ENCODE data around the gene ZFP36. TPM values are rescaled to one million over a fixed set of nuclear protein-coding genes. Genes with fewer than 3 reads are reported as not detected.
A peak's percentile ranks its signal among the peaks of the same experiment; 100 is the strongest.

The ZFP36 gene
- total RNA-seq, 2 donors from 2014 or later = 16.1 to 23.4 TPM

- peak overlapping the region; percentile 98 for H3K4me3 ChIP-seq (ENCODE audit: low read length)
- H3K36me3 ChIP-seq (ENCODE audit: control insufficient read depth, insufficient read depth, low read length) = peaks cover 39% of the 10 kb centered on the region
- 21 to 36% methylated on average over 8 to 18 of the region's 18 CpGs for WGBS, 2 experiments (ENCODE audit: insufficient coverage in 1 of 2, insufficient read length in 1 of 2)
- Mint-ChIP-seq H3K27ac (peak overlapping the region; percentile 94), H3K4me3 (peak overlapping the region; percentile 91), H3K27me3 (ENCODE audit: insufficient read depth) (no peaks in the 10 kb centered on the region), H3K9me3 (no peaks in the 10 kb centered on the region), H3K36me3 (ENCODE audit: low read depth) (peaks cover 38% of the 10 kb centered on the region), H3K4me1 (peaks cover 26% of the 10 kb centered on the region)
- TF ChIP-seq CTCF (conservative IDR thresholded peaks at IDR 0.05) = no peak
- peaks cover 6% of the 10 kb centered on the region for H3K4me1 ChIP-seq (ENCODE audit: control insufficient read depth, insufficient read depth, low read length)
- H3K27me3 ChIP-seq (ENCODE audit: control insufficient read depth, insufficient read depth, low read length, poor library complexity, severe bottlenecking) = no peaks in the 10 kb centered on the region
- H3K27ac ChIP-seq (ENCODE audit: low read depth, low read length) = peak overlapping the region; percentile 94
- peak; percentile 80 for DNase-seq
- H3K9ac ChIP-seq (ENCODE audit: extremely low read depth, low read length, poor library complexity, severe bottlenecking) = peak overlapping the region; percentile 98
- H3K9me3 ChIP-seq (ENCODE audit: control insufficient read depth, low read length) = no peaks in the 10 kb centered on the region
Measured at GRCh38 chr19:39413911-39414608, 7.4 kb downstream of the ZFP36 start.

GRCh38 chr19:39415111-39416046 lies 8.7 kb downstream of the ZFP36 start:
- peaks cover 6% of the 10 kb centered on the region for H3K4me1 ChIP-seq (ENCODE audit: control insufficient read depth, insufficient read depth, low read length)
- H3K27ac ChIP-seq (ENCODE audit: low read depth, low read length) = no peak overlapping the region
- H3K9me3 ChIP-seq (ENCODE audit: control insufficient read depth, low read length) = no peaks in the 10 kb centered on the region
- peak overlapping the region; percentile 98 for H3K4me3 ChIP-seq (ENCODE audit: low read length)
- Mint-ChIP-seq H3K27ac (no peak overlapping the region), H3K4me1 (peaks cover 26% of the 10 kb centered on the region), H3K27me3 (ENCODE audit: insufficient read depth) (no peaks in the 10 kb centered on the region), H3K9me3 (no peaks in the 10 kb centered on the region), H3K4me3 (peak overlapping the region; percentile 91), H3K36me3 (ENCODE audit: low read depth) (peaks cover 43% of the 10 kb centered on the region)
- no peaks in the 10 kb centered on the region for H3K27me3 ChIP-seq (ENCODE audit: control insufficient read depth, insufficient read depth, low read length, poor library complexity, severe bottlenecking)
- 83 to 93% methylated on average over 19 to 35 of the region's 35 CpGs for WGBS, 2 experiments (ENCODE audit: insufficient coverage in 1 of 2, insufficient read length in 1 of 2)
- TF ChIP-seq CTCF (conservative IDR thresholded peaks at IDR 0.05) = peak; percentile 52
- peak; percentile 69 for DNase-seq
- no peak overlapping the region for H3K9ac ChIP-seq (ENCODE audit: extremely low read depth, low read length, poor library complexity, severe bottlenecking)
- H3K36me3 ChIP-seq (ENCODE audit: control insufficient read depth, insufficient read depth, low read length) = peaks cover 46% of the 10 kb centered on the region

- H3K36me3 Mint-ChIP-seq (ENCODE audit: low read depth) = peaks cover 54% of the 10 kb centered on the region
- Histone ChIP-seq H3K9me3 (ENCODE audit: control insufficient read depth, low read length) (no peaks in the 10 kb centered on the region), H3K27me3 (ENCODE audit: control insufficient read depth, insufficient read depth, low read length, poor library complexity, severe bottlenecking) (no peaks in the 10 kb centered on the region), H3K4me1 (ENCODE audit: control insufficient read depth, insufficient read depth, low read length) (peaks cover 6% of the 10 kb centered on the region), H3K9ac (ENCODE audit: extremely low read depth, low read length, poor library complexity, severe bottlenecking) (no peak overlapping the region), H3K27ac (ENCODE audit: low read depth, low read length) (no peak overlapping the region), H3K4me3 (ENCODE audit: low read length) (peak overlapping the region; percentile 98), H3K36me3 (ENCODE audit: control insufficient read depth, insufficient read depth, low read length) (peaks cover 57% of the 10 kb centered on the region)
- 92 to 94% methylated on average over 13 to 27 of the region's 27 CpGs for WGBS, 2 experiments (ENCODE audit: insufficient coverage in 1 of 2, insufficient read length in 1 of 2)
- no peaks in the 10 kb centered on the region for H3K9me3 Mint-ChIP-seq
- H3K27me3 Mint-ChIP-seq (ENCODE audit: insufficient read depth) = no peaks in the 10 kb centered on the region
- H3K4me3 Mint-ChIP-seq = no peak overlapping the region
- no peak for DNase-seq
- peaks cover 16% of the 10 kb centered on the region for H3K4me1 Mint-ChIP-seq
- H3K27ac Mint-ChIP-seq = no peak overlapping the region
- TF ChIP-seq CTCF (conservative IDR thresholded peaks at IDR 0.05) = no peak
Measured at GRCh38 chr19:39416152-39417120, 9.8 kb downstream of the ZFP36 start.

Measured in endodermal cell (in vitro differentiated cells).